NCI-H2227 (cell line): Measurements from ENCODE around the gene TGFB2.

Source experiments
- DNase-seq: peaks from one replicate; lab custom pipeline; 2025; ENCODE audit not compliant: unreplicated experiment; lab: John Stamatoyannopoulos, UW

TGFB2 gene

GRCh38 chr1:218384581-218384993 lies 39.5 kb downstream of the TGFB2 start:
- DNase-seq: peak; percentile 16

- no peak for DNase-seq
Observed at GRCh38 chr1:218388591-218388990, 43.5 kb downstream of the TGFB2 start.

GRCh38 chr1:218390618-218391017 lies 45.5 kb downstream of the TGFB2 start:
- no peak for DNase-seq

- DNase-seq: peak; percentile 30
Observed at GRCh38 chr1:218392780-218393179, 47.6 kb downstream of the TGFB2 start.

GRCh38 chr1:218394416-218394815 lies 49.3 kb downstream of the TGFB2 start:
- no peak for DNase-seq

- DNase-seq: no peak
Observed at GRCh38 chr1:218394989-218395388, 49.9 kb downstream of the TGFB2 start.

GRCh38 chr1:218395916-218396315 lies 50.8 kb downstream of the TGFB2 start:
- no peak for DNase-seq

- no peak for DNase-seq
Observed at GRCh38 chr1:218397752-218398339, 52.7 kb downstream of the TGFB2 start.

GRCh38 chr1:218400624-218401023 lies 55.5 kb downstream of the TGFB2 start:
- DNase-seq: no peak

- DNase-seq: no peak
Observed at GRCh38 chr1:218401441-218401997, 56.4 kb downstream of the TGFB2 start.

- no peak for DNase-seq
Observed at GRCh38 chr1:218401998-218402785, 57.1 kb downstream of the TGFB2 start.

- peak; percentile 5 for DNase-seq
Observed at GRCh38 chr1:218402786-218403120, 57.6 kb downstream of the TGFB2 start.

- DNase-seq: no peak
Observed at GRCh38 chr1:218403300-218403699, 58.2 kb downstream of the TGFB2 start.

GRCh38 chr1:218407630-218408029 lies 62.5 kb downstream of the TGFB2 start:
- DNase-seq: no peak

- DNase-seq: no peak
Observed at GRCh38 chr1:218408135-218408534, 63.0 kb downstream of the TGFB2 start.

GRCh38 chr1:218408942-218409341 lies 63.8 kb downstream of the TGFB2 start:
- DNase-seq: no peak

GRCh38 chr1:218409946-218410510 lies 64.9 kb downstream of the TGFB2 start:
- no peak for DNase-seq

- no peak for DNase-seq
Observed at GRCh38 chr1:218411101-218411500, 66.0 kb downstream of the TGFB2 start.

GRCh38 chr1:218412171-218412570 lies 67.0 kb downstream of the TGFB2 start:
- DNase-seq: no peak

GRCh38 chr1:218413179-218413578 lies 68.0 kb downstream of the TGFB2 start:
- no peak for DNase-seq

- no peak for DNase-seq
Observed at GRCh38 chr1:218414060-218414728, 69.1 kb downstream of the TGFB2 start.

GRCh38 chr1:218415726-218416125 lies 70.6 kb downstream of the TGFB2 start:
- DNase-seq: no peak
